HepG2 (cell line): ENCODE data around the gene RHOT1. TPM values are rescaled to one million over a fixed set of nuclear protein-coding genes. Genes with fewer than 3 reads are reported as not detected.
A peak's percentile ranks its signal among the peaks of the same experiment; 100 is the strongest.

Source experiments
- ATAC-seq: fragments of 200-7000 bp; cut with Tn5 transposase; 3 replicates; pipeline ENCODE4 v1.9.1; 2020; ENCODE audit warnings: mild to moderate bottlenecking, moderate library complexity
- BruUV-seq: library from RNA; stranded (reverse); fragments of 400-500 nt; replicated peaks from 2 replicates; lab custom pipeline; 2021; lab: Mats Ljungman, UMichigan
- CTCF ChIA-PET: fragments of 300-600 bp; formaldehyde crosslinking; extraction: SDS; loops from one replicate; lab custom pipeline; 2021; ENCODE audit warnings: low total read pairs, inconsistent platforms, low intra/inter-chr PET ratio; lab: Yijun Ruan, JAX
- POLR2A ChIA-PET: fragments of 350-600 bp; sonication (Branson Sonifier 250); formaldehyde crosslinking; loops from one replicate; lab custom pipeline; 2020; ENCODE audit warnings: antibody characterized with exemption, inconsistent platforms; lab: Yijun Ruan, JAX
- DNase-seq: peaks from one replicate; pipeline ENCODE4 v3.0.0-alpha.2; 2015; ENCODE audit warnings: low spot score
- FAIRE-seq: peaks from 3 replicates; lab custom pipeline; 2011; peaks lifted over from hg19 to GRCh38; lab: Jason Lieb, UNC
- H2AFZ ChIP-seq: one replicate; pipeline ENCODE4 v1.6.1; 2011; ENCODE audit warnings: low read length, inconsistent platforms
- H3K27ac ChIP-seq: fragments of 300-600 bp; 3 replicates; pipeline ENCODE4 v1.8.0; 2011; ENCODE audit warnings: mixed run types, mild to moderate bottlenecking, mixed read lengths, low read length, inconsistent platforms; ENCODE audit not compliant: insufficient read depth; ENCODE audit errors: extremely low read length
- H3K27me3 ChIP-seq, 2 experiments: fragments of 200-600 bp in 1 of 2; 2 replicates in 1 of 2; 3 replicates in 1 of 2; pipeline versions ENCODE4 v1.6.0 to v1.8.0; 2011; ENCODE audit warnings: low read length in 2 of 2, mild to moderate bottlenecking in 2 of 2, moderate library complexity in 2 of 2, inconsistent platforms in 1 of 2; ENCODE audit not compliant: insufficient read depth in 2 of 2, control insufficient read depth in 1 of 2
- H3K36me3 ChIP-seq, 2 experiments: fragments of 200-600 bp in 1 of 2; replicated peaks in 1 of 2; 2 replicates in 1 of 2; 3 replicates in 1 of 2; pipeline versions ENCODE4 v1.5.1 to v1.8.0; 2011; ENCODE audit warnings: low read length in 2 of 2, inconsistent platforms in 1 of 2; ENCODE audit not compliant: insufficient read depth in 2 of 2, control insufficient read depth in 1 of 2
- H3K4me1 ChIP-seq: 2 replicates; pipeline ENCODE4 v1.5.1; 2012; ENCODE audit warnings: low read length, inconsistent platforms; ENCODE audit not compliant: insufficient read depth
- H3K4me2 ChIP-seq: 2 replicates; pipeline ENCODE4 v1.6.0; 2011; ENCODE audit warnings: low read depth, low read length, inconsistent platforms
- H3K4me3 ChIP-seq, 3 experiments: fragments of 200-600 bp in 1 of 3; sonication (generic), shearing (Covaris generic) in 1 of 3; replicated peaks in 1 of 3; 2 replicates each; pipeline ENCODE4 v1.5.1; 2011 to 2016; ENCODE audit warnings: low read length in 3 of 3, inconsistent platforms in 2 of 3, low read depth in 2 of 3, mild to moderate bottlenecking in 2 of 3, control low read depth in 1 of 3, mixed read lengths in 1 of 3; ENCODE audit not compliant: insufficient read depth in 1 of 3
- H3K79me2 ChIP-seq: one replicate; pipeline ENCODE4 v1.6.1; 2011; ENCODE audit warnings: low read length, inconsistent platforms; ENCODE audit not compliant: insufficient read depth
- H3K9ac ChIP-seq: 2 replicates; pipeline ENCODE4 v1.6.0; 2011; ENCODE audit warnings: mild to moderate bottlenecking, low read depth, low read length, inconsistent platforms; ENCODE audit not compliant: insufficient read depth
- H3K9me3 ChIP-seq: 2 replicates; pipeline ENCODE4 v1.5.1; 2012; ENCODE audit warnings: mild to moderate bottlenecking, low read length
- H4K20me1 ChIP-seq: 2 replicates; pipeline ENCODE4 v1.6.0; 2011; ENCODE audit warnings: inconsistent platforms, mild to moderate bottlenecking, low read length, moderate library complexity; ENCODE audit not compliant: insufficient read depth
- KDM3A ChIP-seq: IDR thresholded peaks from 2 replicates; pipeline ENCODE4 v1.6.1; 2018; ENCODE audit warnings: low read depth, missing compliant biosample characterization
- NR1H2 ChIP-seq: sonication (generic); formaldehyde crosslinking; IDR thresholded peaks from 2 replicates; pipeline ENCODE4 v1.8.1; 2022; ENCODE audit warnings: low read depth, missing genetic modification reagents, borderline replicate concordance
- RBM39 ChIP-seq: fragments of 200-400 bp; formaldehyde crosslinking; IDR thresholded peaks from one replicate; pipeline ENCODE4 v1.6.1; 2018; ENCODE audit warnings: antibody characterized with exemption, mild to moderate bottlenecking, low read depth, low read length; ENCODE audit not compliant: poor library complexity, severe bottlenecking
- STAT5B ChIP-seq: sonication (generic); formaldehyde crosslinking; IDR thresholded peaks from 2 replicates; pipeline ENCODE4 v1.4.0; 2020; ENCODE audit warnings: missing genetic modification reagents
- ZNF205 ChIP-seq: IDR thresholded peaks from 2 replicates; pipeline ENCODE4 v1.6.1; 2018; ENCODE audit warnings: missing biosample characterization, missing genetic modification reagents
- ZNF629 ChIP-seq: sonication (generic); formaldehyde crosslinking; conservative IDR thresholded peaks from 2 replicates; pipeline ENCODE4 v1.5.0; 2020; ENCODE audit warnings: missing genetic modification reagents
- ZNF768 ChIP-seq: sonication (generic); formaldehyde crosslinking; IDR thresholded peaks from 2 replicates; pipeline ENCODE4 v1.4.0; 2020; ENCODE audit warnings: missing genetic modification reagents
- WGBS: methylation state at CpG from one replicate; pipeline ENCODE4 v1.1.6; 2017; ENCODE audit warnings: low lambda C conversion rate; 5-methylcytosine and 5-hydroxymethylcytosine counted together
- in situ Hi-C: cut with HindIII; loops from 2 replicates; pipeline ENCODE4 v1.10.0; 2017; ENCODE audit warnings: low pct_unique_long_range_greater_than_20kb; ENCODE audit not compliant: extremely low pct_ligation_motif_present
- intact Hi-C: fragments of 100-400 bp; cut with micrococcal nuclease; formaldehyde crosslinking; loops from one replicate; pipeline ENCODE4 v1.10.0; 2022; ENCODE audit not compliant: unreplicated experiment
- polyA plus RNA-seq, 8 experiments: library from polyadenylated mRNA; depleted of rRNA in 3 of 8; stranded (reverse) in 7 of 8; unstranded in 1 of 8; fragments of >200 nt; fragmentation: Illumina TruSeq in 4 of 8; extraction: Trizol in 4 of 8; gene quantifications; 2 replicates each; pipeline versions ENCODE4 v1.2.1 to v1.2.3, GENCODE V29; 2011 to 2016; ENCODE audit warnings: low read depth in 4 of 8, missing spikeins in 1 of 8, mixed read lengths in 1 of 8; ENCODE audit not compliant: insufficient read depth in 1 of 8
- total RNA-seq, 5 experiments: library from RNA; depleted of rRNA; stranded (reverse); fragments of >200 nt; fragmentation: Illumina TruSeq; extraction: Trizol; gene quantifications; 2 replicates each; pipeline ENCODE4 v1.2.3, GENCODE V29; 2016; ENCODE audit warnings: low read depth in 1 of 5
- TF ChIP-seq, protein P1 (sequence below): sonication (generic); formaldehyde crosslinking; IDR thresholded peaks from 2 replicates; pipeline ENCODE4 v1.5.0; 2020; ENCODE audit warnings: mild to moderate bottlenecking, missing genetic modification reagents

The RHOT1 gene
- total and polyA plus RNA-seq, 2 of the 13 experiments (the other 11 are each of a cell fraction or from before 2014, with no cell fraction given) = 25.6 to 41.5 TPM

DNA sequence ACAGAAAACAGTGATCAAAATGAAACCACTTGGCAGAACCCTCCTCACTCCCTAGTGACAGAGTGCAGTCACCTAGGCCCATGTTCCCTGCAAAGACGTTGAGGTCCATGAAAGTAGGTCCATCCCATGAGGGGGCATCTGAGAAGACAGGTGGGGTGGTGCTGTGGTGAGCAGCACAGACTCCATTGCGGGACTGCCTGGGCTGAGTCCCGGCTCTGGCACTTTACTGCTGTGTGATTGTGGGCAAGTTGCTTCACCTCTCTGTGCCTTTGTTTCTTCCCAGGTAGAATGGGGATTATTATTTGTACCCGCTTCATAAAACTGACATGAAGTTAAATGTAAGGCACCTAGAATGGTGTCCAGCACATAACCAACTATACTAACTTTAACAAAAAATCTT is 23.5 kb upstream of the RHOT1 start:
- no peak for DNase-seq
- no peak for TF ChIP-seq NR1H2 (CRISPR knock-in tag)
- no peak for TF ChIP-seq ZNF205 (CRISPR knock-in tag)
- no peak for TF ChIP-seq ZNF629 (CRISPR knock-in tag)
- TF ChIP-seq, protein P1, sequence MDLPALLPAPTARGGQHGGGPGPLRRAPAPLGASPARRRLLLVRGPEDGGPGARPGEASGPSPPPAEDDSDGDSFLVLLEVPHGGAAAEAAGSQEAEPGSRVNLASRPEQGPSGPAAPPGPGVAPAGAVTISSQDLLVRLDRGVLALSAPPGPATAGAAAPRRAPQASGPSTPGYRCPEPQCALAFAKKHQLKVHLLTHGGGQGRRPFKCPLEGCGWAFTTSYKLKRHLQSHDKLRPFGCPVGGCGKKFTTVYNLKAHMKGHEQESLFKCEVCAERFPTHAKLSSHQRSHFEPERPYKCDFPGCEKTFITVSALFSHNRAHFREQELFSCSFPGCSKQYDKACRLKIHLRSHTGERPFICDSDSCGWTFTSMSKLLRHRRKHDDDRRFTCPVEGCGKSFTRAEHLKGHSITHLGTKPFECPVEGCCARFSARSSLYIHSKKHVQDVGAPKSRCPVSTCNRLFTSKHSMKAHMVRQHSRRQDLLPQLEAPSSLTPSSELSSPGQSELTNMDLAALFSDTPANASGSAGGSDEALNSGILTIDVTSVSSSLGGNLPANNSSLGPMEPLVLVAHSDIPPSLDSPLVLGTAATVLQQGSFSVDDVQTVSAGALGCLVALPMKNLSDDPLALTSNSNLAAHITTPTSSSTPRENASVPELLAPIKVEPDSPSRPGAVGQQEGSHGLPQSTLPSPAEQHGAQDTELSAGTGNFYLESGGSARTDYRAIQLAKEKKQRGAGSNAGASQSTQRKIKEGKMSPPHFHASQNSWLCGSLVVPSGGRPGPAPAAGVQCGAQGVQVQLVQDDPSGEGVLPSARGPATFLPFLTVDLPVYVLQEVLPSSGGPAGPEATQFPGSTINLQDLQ = no peak
- TF ChIP-seq STAT5B (CRISPR knock-in tag) = no peak
- TF ChIP-seq RBM39 = no peak
- no peak for TF ChIP-seq KDM3A (CRISPR knock-in tag)
- peak; percentile 75; the same call in 1 of the 2 replicates for TF ChIP-seq ZNF768 (CRISPR knock-in tag)
- TF ChIP-seq, all 625 proteins: peak for 1
- Histone ChIP-seq H3K4me1 (no peaks in the 10 kb centered on the region), H3K9me3 (no peaks in the 10 kb centered on the region), H3K36me3 (no peaks in the 10 kb centered on the region), H3K9ac (no peak overlapping the region), H4K20me1 (no peaks in the 10 kb centered on the region), H2AFZ (no peak overlapping the region), H3K27ac (no peak overlapping the region), H3K4me2 (no peak overlapping the region), H3K4me3 (no peak overlapping the region), H3K27me3 (no peaks in the 10 kb centered on the region; a peak in 2 of 5 replicates), H3K79me2 (no peaks in the 10 kb centered on the region)
- FAIRE-seq (no peak), ATAC-seq (no peak)
- BruUV-seq = no TSS peak
- ChIA-PET CTCF (no interaction called here), POLR2A (no interaction called here)
- in situ Hi-C loops = no loop called here
- intact Hi-C loops = no loop called here
- WGBS = 15% methylated on average over 4 of the region's 4 CpGs
